Activated naive CD8-positive, alpha-beta T cell treated with anti-CD3 and anti-CD28 coated beads, Interleukin-2, amount 50 U/mL, for 16 hours (primary cell): ENCODE measurements around the gene AGAP1.
"Not testable (repeated sequence)": the region's sequence is repeated elsewhere in the genome, so short reads cannot be mapped to it uniquely, and the experiment has no call there.

Experiments used
- DNase-seq: peaks from one replicate; pipeline ENCODE4 v3.0.0-alpha.2; 2020; ENCODE audit warnings: low read depth, low spot score

Gene AGAP1

GRCh38 chr2:235592430-235592829, 98.6 kb downstream of the AGAP1 start:
- DNase-seq: no peak

- DNase-seq: no peak
These were observed 99.0 kb downstream of the AGAP1 start for GRCh38 chr2:235592836-235593235.

- no peak for DNase-seq
These were observed 100.2 kb downstream of the AGAP1 start for GRCh38 chr2:235594041-235594440.

GRCh38 chr2:235594964-235595363, 101.1 kb downstream of the AGAP1 start:
- DNase-seq: no peak

- no peak for DNase-seq
These were observed 101.7 kb downstream of the AGAP1 start for GRCh38 chr2:235595422-235596010.

GRCh38 chr2:235596272-235596671, 102.4 kb downstream of the AGAP1 start:
- DNase-seq: no peak

GRCh38 chr2:235597081-235597615, 103.3 kb downstream of the AGAP1 start:
- no peak for DNase-seq

- DNase-seq: no peak
These were observed 104.2 kb downstream of the AGAP1 start for GRCh38 chr2:235598026-235598425.

GRCh38 chr2:235598532-235599531, 105.0 kb downstream of the AGAP1 start:
- DNase-seq: no peak

- DNase-seq: no peak
These were observed 105.9 kb downstream of the AGAP1 start for GRCh38 chr2:235599596-235600338.

- DNase-seq: no peak
These were observed 106.6 kb downstream of the AGAP1 start for GRCh38 chr2:235600406-235600805.

GRCh38 chr2:235600926-235601325, 107.1 kb downstream of the AGAP1 start:
- DNase-seq: no peak

GRCh38 chr2:235601960-235602704, 108.3 kb downstream of the AGAP1 start:
- DNase-seq: no peak

- not testable (repeated sequence) for DNase-seq
These were observed 109.1 kb downstream of the AGAP1 start for GRCh38 chr2:235602971-235603370.

GRCh38 chr2:235603659-235604058, 109.8 kb downstream of the AGAP1 start:
- DNase-seq: no peak

- no peak for DNase-seq
These were observed 111.6 kb downstream of the AGAP1 start for GRCh38 chr2:235605312-235606003.

- DNase-seq: no peak
These were observed 112.3 kb downstream of the AGAP1 start for GRCh38 chr2:235606004-235606715.

GRCh38 chr2:235607546-235608199, 113.8 kb downstream of the AGAP1 start:
- DNase-seq: no peak

GRCh38 chr2:235608200-235608887, 114.5 kb downstream of the AGAP1 start:
- DNase-seq: no peak
